ENCODE data around the gene UBE4A.

Gene UBE4A, protein sequence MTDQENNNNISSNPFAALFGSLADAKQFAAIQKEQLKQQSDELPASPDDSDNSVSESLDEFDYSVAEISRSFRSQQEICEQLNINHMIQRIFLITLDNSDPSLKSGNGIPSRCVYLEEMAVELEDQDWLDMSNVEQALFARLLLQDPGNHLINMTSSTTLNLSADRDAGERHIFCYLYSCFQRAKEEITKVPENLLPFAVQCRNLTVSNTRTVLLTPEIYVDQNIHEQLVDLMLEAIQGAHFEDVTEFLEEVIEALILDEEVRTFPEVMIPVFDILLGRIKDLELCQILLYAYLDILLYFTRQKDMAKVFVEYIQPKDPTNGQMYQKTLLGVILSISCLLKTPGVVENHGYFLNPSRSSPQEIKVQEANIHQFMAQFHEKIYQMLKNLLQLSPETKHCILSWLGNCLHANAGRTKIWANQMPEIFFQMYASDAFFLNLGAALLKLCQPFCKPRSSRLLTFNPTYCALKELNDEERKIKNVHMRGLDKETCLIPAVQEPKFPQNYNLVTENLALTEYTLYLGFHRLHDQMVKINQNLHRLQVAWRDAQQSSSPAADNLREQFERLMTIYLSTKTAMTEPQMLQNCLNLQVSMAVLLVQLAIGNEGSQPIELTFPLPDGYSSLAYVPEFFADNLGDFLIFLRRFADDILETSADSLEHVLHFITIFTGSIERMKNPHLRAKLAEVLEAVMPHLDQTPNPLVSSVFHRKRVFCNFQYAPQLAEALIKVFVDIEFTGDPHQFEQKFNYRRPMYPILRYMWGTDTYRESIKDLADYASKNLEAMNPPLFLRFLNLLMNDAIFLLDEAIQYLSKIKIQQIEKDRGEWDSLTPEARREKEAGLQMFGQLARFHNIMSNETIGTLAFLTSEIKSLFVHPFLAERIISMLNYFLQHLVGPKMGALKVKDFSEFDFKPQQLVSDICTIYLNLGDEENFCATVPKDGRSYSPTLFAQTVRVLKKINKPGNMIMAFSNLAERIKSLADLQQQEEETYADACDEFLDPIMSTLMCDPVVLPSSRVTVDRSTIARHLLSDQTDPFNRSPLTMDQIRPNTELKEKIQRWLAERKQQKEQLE

DNA sequence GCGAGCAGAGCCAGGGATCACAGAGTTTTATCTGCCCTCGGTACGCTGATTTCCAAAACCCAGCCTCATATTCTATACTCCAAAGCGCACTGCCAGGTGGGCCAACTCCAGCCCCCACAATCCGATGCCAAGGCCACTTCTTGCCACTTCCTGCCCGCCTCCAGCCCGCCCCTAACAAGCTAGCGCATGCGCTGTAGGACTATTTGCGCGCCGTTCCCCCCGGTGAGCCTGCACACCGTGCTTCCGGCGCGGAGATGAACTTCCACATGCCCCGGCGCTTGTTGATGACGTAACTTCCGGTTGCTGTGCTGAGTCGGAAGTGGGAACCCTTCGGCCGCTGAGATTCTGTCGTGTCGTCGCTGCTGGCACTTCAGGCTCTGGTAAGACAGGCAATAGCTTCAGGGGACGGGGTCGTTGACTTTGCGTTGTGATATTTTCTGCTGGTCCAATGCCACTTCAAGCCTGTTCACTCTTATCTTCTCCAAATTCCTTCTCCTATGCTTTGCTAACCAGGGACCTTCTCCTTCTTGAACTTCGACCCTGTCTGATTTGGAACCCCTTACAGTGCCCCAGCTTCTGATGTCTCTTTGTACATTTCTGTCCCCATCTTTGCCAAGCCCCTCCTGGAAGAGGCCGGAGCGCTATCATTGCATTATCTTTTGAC is at the start of gene UBE4A:
UBE4A (plus strand) TSS at position 306 of the 664 bp plus-strand sequence. CDS start 5,481 bp downstream, outside the sequence.
- peaks cover 5% of the 10 kb centered on the region for H3K27me3 Mint-ChIP-seq
- H3K36me3 Mint-ChIP-seq (ENCODE audit: low read depth): peaks cover 35% of the 10 kb centered on the region
- peak within 1 kb of the TSS; percentile 93 for H3K27ac Mint-ChIP-seq
- no peaks in the 10 kb centered on the region for H3K9me3 Mint-ChIP-seq
- intact Hi-C loops (cut with micrococcal nuclease): loop anchor here (2.0 kb wide), 1 partner anchor 217 kb away; no protein-coding TSS in a partner anchor
- H3K4me1 Mint-ChIP-seq (ENCODE audit: low read depth): peaks cover 47% of the 10 kb centered on the region
- H3K4me3 Mint-ChIP-seq: peak within 1 kb of the TSS; percentile 93

DNA sequence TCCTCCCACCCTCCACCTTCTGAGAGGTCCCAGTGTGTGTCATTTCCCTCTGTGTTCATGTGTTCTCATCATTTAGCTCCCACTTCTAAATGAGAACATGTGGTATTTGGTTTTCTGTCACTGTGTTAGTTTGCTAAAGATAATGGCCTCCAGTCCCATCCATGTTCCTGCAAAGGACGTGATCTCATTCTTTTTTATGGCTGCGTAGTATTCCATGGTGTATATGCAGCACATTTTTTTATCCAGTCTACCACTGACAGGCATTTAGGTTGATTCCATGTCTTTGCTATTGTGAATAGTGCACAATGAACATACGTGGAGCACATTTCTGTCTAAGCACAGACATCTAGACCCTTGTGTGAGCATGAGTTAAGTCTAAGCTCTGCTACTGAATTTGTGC is 49.1 kb upstream of the UBE4A start:
- H3K36me3 Mint-ChIP-seq (ENCODE audit: low read depth): no peaks in the 10 kb centered on the region
- peaks cover 10% of the 10 kb centered on the region for H3K27me3 Mint-ChIP-seq
- peaks cover 3% of the 10 kb centered on the region for H3K4me1 Mint-ChIP-seq (ENCODE audit: low read depth)
- H3K9me3 Mint-ChIP-seq: no peaks in the 10 kb centered on the region
- no peak overlapping the region for H3K27ac Mint-ChIP-seq
- intact Hi-C loops (cut with micrococcal nuclease): no loop called here
- H3K4me3 Mint-ChIP-seq: no peak overlapping the region

DNA sequence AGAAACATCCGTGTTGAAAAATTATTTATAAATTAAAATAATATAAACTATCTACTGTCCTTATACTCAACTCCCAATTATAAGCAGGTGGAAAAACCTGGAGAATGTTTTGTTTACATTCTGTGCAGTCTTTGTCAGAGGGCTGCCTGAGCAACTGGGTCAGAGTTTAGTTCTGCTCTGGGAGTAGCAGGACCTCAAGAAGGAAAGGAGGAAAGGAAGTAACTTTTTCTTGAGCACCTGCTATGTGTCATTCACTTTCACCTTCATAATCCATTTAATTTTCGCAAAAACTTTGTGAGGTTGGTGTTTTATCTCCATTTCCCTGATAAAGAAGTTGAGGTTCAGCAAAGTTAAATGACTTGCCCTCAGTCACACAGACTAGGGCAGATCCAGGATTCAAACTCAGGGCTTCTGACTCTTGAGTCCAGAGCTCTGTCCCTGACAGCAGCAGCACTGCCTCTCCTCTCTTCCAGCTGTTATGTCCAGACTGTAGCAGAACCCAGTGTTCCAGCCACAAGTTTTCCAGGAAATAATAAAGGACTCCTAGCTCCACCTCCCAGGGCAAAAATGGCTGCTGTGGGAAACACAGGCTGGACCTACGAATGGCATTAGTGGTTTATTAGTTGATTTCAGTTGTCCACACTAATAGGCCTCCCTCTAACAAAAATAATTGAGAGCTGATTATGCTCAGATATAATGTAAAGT is 48.5 kb upstream of the UBE4A start:
- intact Hi-C loops (cut with micrococcal nuclease): no loop called here
- no peaks in the 10 kb centered on the region for H3K36me3 Mint-ChIP-seq (ENCODE audit: low read depth)
- peaks cover 9% of the 10 kb centered on the region for H3K4me1 Mint-ChIP-seq (ENCODE audit: low read depth)
- H3K9me3 Mint-ChIP-seq: no peaks in the 10 kb centered on the region
- H3K4me3 Mint-ChIP-seq: no peak overlapping the region
- H3K27me3 Mint-ChIP-seq: peaks cover 10% of the 10 kb centered on the region
- H3K27ac Mint-ChIP-seq: no peak overlapping the region

DNA sequence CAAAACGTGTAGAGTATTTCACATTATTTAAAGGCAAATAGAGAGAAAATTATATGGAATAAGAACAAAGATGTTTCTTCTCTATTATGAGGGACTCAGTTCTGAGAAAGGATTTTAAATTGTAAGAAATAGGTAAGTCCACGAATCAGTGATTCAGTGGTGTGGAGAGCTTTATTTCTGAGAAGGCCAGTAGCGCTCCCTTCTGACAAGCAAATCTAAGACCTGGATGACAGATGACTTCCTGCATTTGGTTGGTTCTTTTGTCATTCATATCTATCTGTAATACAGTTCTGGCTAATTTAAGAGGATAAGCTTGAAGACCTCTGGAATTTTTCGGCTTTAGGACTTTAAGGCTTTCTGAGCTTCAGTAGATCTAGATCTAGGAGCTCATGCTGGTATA is 47.9 kb upstream of the UBE4A start:
- intact Hi-C loops (cut with micrococcal nuclease): no loop called here
- Mint-ChIP-seq H3K4me1 (ENCODE audit: low read depth) (peaks cover 15% of the 10 kb centered on the region), H3K4me3 (no peak overlapping the region), H3K27me3 (peaks cover 10% of the 10 kb centered on the region), H3K27ac (no peak overlapping the region), H3K36me3 (ENCODE audit: low read depth) (no peaks in the 10 kb centered on the region), H3K9me3 (no peaks in the 10 kb centered on the region)

DNA sequence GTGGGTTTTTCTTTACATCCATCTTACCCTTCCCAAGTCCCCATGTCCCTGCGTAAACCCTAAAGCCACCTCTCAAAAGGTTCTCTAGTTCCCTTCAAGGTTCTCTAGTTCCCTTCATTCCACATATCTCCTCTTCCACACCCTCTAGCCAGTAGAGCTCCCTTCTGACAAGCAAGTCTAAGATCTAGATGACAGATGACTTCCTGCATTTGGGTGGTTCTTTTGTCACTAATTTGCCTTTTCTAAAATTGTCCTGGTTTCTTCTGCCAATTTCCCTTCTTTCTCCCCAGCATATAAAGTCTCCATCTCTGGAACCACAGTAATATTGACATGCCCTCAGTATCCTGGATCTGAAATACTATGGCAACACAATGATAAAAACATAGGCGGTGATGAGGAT is 47.1 kb upstream of the UBE4A start:
- Mint-ChIP-seq H3K4me1 (ENCODE audit: low read depth) (peaks cover 23% of the 10 kb centered on the region), H3K4me3 (no peak overlapping the region), H3K27ac (peak overlapping the region; percentile 24), H3K36me3 (ENCODE audit: low read depth) (no peaks in the 10 kb centered on the region), H3K9me3 (no peaks in the 10 kb centered on the region), H3K27me3 (peaks cover 10% of the 10 kb centered on the region)
- intact Hi-C loops (cut with micrococcal nuclease): no loop called here

DNA sequence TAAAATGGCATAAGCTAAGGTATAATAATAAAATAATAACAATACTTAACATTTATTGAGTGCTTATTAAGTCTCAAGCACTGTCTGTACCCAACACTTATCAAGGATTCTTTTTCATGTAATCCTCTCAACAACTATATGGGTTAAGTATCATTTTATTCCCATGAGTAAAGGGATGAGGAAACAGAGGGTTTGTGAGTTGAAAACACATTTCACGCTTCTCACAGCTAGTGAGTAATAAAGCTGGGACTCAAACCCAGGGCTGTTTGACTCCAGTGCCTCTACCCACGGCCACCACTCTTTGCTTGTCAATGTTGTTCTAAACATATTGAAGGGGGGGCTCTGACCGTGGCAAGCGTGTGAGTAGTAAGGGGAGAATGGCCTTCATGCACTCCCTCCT is 46.2 kb upstream of the UBE4A start:
- intact Hi-C loops (cut with micrococcal nuclease): no loop called here
- H3K36me3 Mint-ChIP-seq (ENCODE audit: low read depth): no peaks in the 10 kb centered on the region
- H3K4me3 Mint-ChIP-seq: no peak overlapping the region
- no peaks in the 10 kb centered on the region for H3K9me3 Mint-ChIP-seq
- peaks cover 10% of the 10 kb centered on the region for H3K27me3 Mint-ChIP-seq
- H3K4me1 Mint-ChIP-seq (ENCODE audit: low read depth): peaks cover 28% of the 10 kb centered on the region
- H3K27ac Mint-ChIP-seq: no peak overlapping the region

DNA sequence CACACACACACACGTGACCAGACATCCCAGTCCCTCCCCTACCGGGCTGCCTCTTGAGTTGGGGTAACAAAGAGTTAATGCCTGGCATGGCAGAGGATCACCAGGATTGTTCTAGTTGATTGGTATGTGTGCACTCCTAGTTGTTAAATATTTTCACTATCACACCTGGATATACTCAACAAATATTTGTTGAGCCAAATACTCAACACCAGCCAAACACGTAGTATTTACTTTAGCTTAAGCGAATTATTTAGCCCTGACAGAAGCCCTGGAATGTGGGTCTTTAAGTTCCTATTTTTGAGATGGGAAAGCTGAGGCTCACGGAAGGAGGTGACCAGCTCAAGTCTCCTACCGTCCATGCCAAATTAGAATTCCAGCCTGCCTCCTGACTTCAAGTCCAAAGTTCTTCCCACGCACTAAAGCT is 44.4 kb upstream of the UBE4A start:
- peaks cover 46% of the 10 kb centered on the region for H3K4me1 Mint-ChIP-seq (ENCODE audit: low read depth)
- H3K27me3 Mint-ChIP-seq: peaks cover 10% of the 10 kb centered on the region
- H3K4me3 Mint-ChIP-seq: no peak overlapping the region
- H3K27ac Mint-ChIP-seq: peak overlapping the region; percentile 32
- H3K36me3 Mint-ChIP-seq (ENCODE audit: low read depth): no peaks in the 10 kb centered on the region
- intact Hi-C loops (cut with micrococcal nuclease): no loop called here
- H3K9me3 Mint-ChIP-seq: no peaks in the 10 kb centered on the region

DNA sequence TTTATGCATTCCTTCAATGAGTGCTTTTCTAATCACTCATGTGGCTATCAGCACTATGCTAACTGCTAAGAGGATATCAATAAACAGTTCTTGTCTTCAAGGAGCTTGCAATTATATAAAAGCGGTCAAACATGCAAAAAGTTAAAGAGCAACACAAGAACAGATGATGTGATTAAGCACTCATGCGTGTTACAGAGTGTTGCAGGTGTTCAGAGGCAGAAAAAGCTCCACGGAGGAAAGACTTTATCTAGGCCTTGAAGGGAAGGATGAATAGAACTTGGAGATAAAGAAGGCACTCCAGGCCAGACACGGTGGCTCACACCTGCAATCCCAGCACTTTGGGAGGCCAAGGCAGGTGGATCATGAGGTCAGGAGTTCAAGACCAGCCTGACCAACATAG is 41.3 kb upstream of the UBE4A start:
- H3K4me1 Mint-ChIP-seq (ENCODE audit: low read depth): peaks cover 67% of the 10 kb centered on the region
- no peaks in the 10 kb centered on the region for H3K9me3 Mint-ChIP-seq
- intact Hi-C loops (cut with micrococcal nuclease): no loop called here
- H3K4me3 Mint-ChIP-seq: no peak overlapping the region
- H3K36me3 Mint-ChIP-seq (ENCODE audit: low read depth): no peaks in the 10 kb centered on the region
- peaks cover 6% of the 10 kb centered on the region for H3K27me3 Mint-ChIP-seq
- peak overlapping the region; percentile 76 for H3K27ac Mint-ChIP-seq

DNA sequence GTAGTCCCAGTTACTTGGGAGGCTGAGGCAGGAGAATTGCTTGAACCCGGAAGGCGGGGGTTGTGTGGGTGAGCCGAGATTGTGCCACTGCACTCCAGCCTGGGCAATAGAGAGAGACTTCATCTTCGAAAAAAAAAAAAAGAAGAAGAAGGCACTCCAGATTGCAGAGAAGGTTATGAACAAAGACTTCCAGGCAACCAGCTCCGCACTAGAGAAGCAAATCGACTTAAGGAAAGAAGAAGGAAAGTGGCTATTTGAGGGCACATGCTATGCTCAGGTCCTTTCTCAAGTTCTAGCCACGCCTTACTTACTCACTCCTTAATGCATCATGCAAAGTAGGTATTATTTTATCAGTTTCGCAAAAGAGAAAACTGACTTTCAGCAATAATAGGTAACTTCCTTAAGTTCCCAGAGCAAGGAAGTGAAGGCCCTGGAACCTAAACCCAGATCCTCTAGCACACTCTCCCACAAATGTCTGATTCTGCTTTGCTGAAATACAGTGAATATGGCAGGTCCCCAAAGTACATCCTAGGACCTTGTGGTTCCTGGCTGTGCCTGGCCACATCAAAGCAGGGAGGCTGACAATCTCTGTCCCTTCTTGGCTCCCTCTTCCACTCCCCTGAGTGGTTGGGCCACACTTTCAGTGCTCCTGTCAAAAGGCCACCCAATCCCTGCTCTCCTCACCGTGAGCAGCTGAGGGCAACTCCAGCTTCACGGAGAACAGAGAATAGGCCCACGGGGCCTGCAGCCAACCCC is 40.6 kb upstream of the UBE4A start:
- Mint-ChIP-seq H3K4me1 (ENCODE audit: low read depth) (peaks cover 67% of the 10 kb centered on the region), H3K9me3 (no peaks in the 10 kb centered on the region), H3K27me3 (peaks cover 4% of the 10 kb centered on the region), H3K36me3 (ENCODE audit: low read depth) (no peaks in the 10 kb centered on the region), H3K4me3 (peak overlapping the region; percentile 1), H3K27ac (peak overlapping the region; percentile 76)
- intact Hi-C loops (cut with micrococcal nuclease): no loop called here

DNA sequence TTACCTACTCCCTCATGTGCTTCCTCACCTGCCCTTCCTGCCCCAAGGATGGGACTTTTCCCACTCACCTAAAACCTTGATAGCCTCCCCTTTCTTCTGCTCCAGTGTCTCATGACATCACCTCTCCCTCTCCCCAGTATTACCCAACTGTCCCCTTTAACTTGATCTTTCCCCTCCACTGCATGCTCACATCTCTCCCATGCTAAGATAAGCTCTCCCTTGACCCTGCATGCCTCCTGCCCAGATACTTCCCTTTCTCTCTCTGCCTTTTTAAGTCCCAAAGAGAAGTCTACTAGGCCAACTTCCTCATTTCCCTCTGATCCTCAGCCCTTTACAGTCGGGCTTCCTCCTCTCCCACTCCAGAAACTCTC is 40.1 kb upstream of the UBE4A start:
- Mint-ChIP-seq H3K4me1 (ENCODE audit: low read depth) (peaks cover 67% of the 10 kb centered on the region), H3K27me3 (no peaks in the 10 kb centered on the region), H3K36me3 (ENCODE audit: low read depth) (no peaks in the 10 kb centered on the region), H3K27ac (peak overlapping the region; percentile 76), H3K4me3 (peak overlapping the region; percentile 10), H3K9me3 (no peaks in the 10 kb centered on the region)
- intact Hi-C loops (cut with micrococcal nuclease): no loop called here

DNA sequence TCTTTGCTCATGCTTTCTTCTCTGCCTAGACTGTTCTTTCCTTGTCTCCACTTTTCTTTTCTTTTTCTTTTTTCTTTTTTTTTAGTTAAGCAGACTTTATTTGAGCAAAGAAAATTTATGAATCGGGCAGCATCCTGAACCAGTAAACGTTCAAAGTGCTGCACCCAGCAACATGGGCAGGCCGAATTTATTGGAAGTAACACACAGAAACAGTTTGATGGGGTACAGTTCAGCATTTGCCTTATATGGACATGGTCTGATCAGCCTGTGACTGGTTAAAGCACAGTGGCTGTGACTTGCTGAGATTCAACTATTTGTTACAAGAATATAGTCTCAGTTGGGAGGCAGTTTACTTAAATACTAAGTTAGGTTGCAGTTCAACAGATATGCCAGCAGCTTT is 38.9 kb upstream of the UBE4A start:
- Mint-ChIP-seq H3K27ac (peak overlapping the region; percentile 76), H3K4me3 (no peak overlapping the region), H3K27me3 (no peaks in the 10 kb centered on the region), H3K4me1 (ENCODE audit: low read depth) (peaks cover 62% of the 10 kb centered on the region), H3K36me3 (ENCODE audit: low read depth) (no peaks in the 10 kb centered on the region), H3K9me3 (no peaks in the 10 kb centered on the region)
- intact Hi-C loops (cut with micrococcal nuclease): no loop called here

DNA sequence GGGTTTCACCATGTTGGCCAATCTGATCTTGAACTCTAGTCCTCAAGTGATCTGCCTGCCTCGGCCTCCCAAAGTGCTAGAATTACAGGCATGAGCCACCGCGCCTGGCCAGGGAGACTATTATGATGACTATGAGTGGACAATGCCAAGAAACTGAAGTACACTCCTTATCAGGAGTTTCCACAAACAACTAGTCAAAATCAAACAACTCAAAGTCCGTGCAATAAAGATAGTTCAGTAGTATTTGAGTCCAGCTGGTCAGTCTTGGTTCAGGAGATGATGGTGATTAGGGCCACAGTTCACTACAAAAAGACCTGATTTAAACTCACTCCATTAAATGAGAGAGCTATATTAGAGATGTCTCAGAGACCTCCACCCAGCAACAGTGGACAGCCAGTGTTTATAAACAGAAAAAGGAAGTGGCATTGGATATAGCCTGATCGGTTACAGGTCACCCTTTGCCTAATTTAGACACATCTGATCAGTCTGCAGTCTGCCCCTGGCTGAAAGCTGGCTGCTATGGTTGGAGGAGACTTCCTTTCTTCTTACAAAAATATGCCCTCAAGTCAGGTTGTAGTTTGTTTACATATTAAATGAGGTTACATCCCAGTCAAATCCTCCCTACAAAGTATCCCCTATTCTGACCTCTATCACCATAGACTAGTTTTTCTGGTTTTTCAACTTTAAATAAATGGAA is 37.9 kb upstream of the UBE4A start:
- H3K9me3 Mint-ChIP-seq: no peaks in the 10 kb centered on the region
- H3K36me3 Mint-ChIP-seq (ENCODE audit: low read depth): no peaks in the 10 kb centered on the region
- intact Hi-C loops (cut with micrococcal nuclease): no loop called here
- no peaks in the 10 kb centered on the region for H3K27me3 Mint-ChIP-seq
- H3K27ac Mint-ChIP-seq: peak overlapping the region; percentile 21
- H3K4me3 Mint-ChIP-seq: no peak overlapping the region
- peaks cover 52% of the 10 kb centered on the region for H3K4me1 Mint-ChIP-seq (ENCODE audit: low read depth)

Data from dendritic cell treated with granulocyte-macrophage colony-stimulating factor and Interleukin-4, amounts not matched to agents 40 ng/mL and 50 ng/mL, for 4 days (primary cell).